ENCODE results near the gene TECPR2. TPM values are rescaled to one million over a fixed set of nuclear protein-coding genes. Genes with fewer than 3 reads are reported as not detected.

TECPR2 gene
- total and polyA plus RNA-seq, 2 of the 13 experiments (the other 11 are each of a cell fraction or from before 2014, with no cell fraction given): 3.5 to 5.7 TPM

- TF ChIP-seq ZNF142 (CRISPR knock-in tag; IDR thresholded peaks at IDR 0.05) (peak; percentile 93), ZNF777 (CRISPR knock-in tag; IDR thresholded peaks at IDR 0.05) (peak; percentile 98), ARID3A (IDR thresholded peaks at IDR 0.05; ENCODE audit: low read depth, low read length) (no peak), SMAD3 (CRISPR knock-in tag; IDR thresholded peaks at IDR 0.05) (peak; percentile 85), YEATS4 (CRISPR knock-in tag; IDR thresholded peaks at IDR 0.05; ENCODE audit: borderline replicate concordance) (peak; percentile 74), CREM (IDR thresholded peaks at IDR 0.05) (no peak), CREM (CRISPR knock-in tag; IDR thresholded peaks at IDR 0.05) (no peak), TARDBP (CRISPR knock-in tag; IDR thresholded peaks at IDR 0.05) (no peak), SRSF9 (IDR thresholded peaks at IDR 0.05; ENCODE audit: borderline replicate concordance, insufficient read depth, low read depth, low read length, poor library complexity, severe bottlenecking) (no peak), ZNF775 (CRISPR knock-in tag; IDR thresholded peaks at IDR 0.05; ENCODE audit: borderline replicate concordance) (peak; percentile 41; the same call in 1 of the 2 replicates), ZNF772 (CRISPR knock-in tag; IDR thresholded peaks at IDR 0.05) (peak; percentile 27; the same call in 1 of the 2 replicates), CENPX (CRISPR knock-in tag; IDR thresholded peaks at IDR 0.05) (no peak), MIER2 (CRISPR knock-in tag; IDR thresholded peaks at IDR 0.05) (no peak), ZNF597 (CRISPR knock-in tag; IDR thresholded peaks at IDR 0.05) (no peak), ZBTB1 (CRISPR knock-in tag; IDR thresholded peaks at IDR 0.05; ENCODE audit: borderline replicate concordance) (no peak), CBX5 (CRISPR knock-in tag; IDR thresholded peaks at IDR 0.05; ENCODE audit: borderline replicate concordance) (no peak), HOXD1 (CRISPR knock-in tag; IDR thresholded peaks at IDR 0.05) (peak; percentile 39; the same call in 1 of the 2 replicates), POGZ (CRISPR knock-in tag; IDR thresholded peaks at IDR 0.05) (peak; percentile 58; the same call in 1 of the 2 replicates), ZNF773 (CRISPR knock-in tag; IDR thresholded peaks at IDR 0.05; ENCODE audit: borderline replicate concordance) (no peak), PBX3 (CRISPR knock-in tag; IDR thresholded peaks at IDR 0.05; ENCODE audit: borderline replicate concordance) (no peak), HCFC1 (IDR thresholded peaks at IDR 0.05; ENCODE audit: low read depth, low read length) (no peak)
Observed at GRCh38 chr14:102314242-102315011, 48.3 kb upstream of the TECPR2 start (continued).
